Measurements from ENCODE around the gene SSH2. TPM values are rescaled to one million over a fixed set of nuclear protein-coding genes. Genes with fewer than 3 reads are reported as not detected.
A peak's percentile ranks its signal among the peaks of the same experiment; 100 is the strongest.

Gene SSH2
- total and polyA plus RNA-seq, 9 of the 15 experiments (the other 6 are each of a cell fraction or from before 2014, with no cell fraction given), result 3.9 to 16.1 (median 10.2) TPM

- TF ChIP-seq CLOCK (CRISPR knock-in tag; IDR thresholded peaks at IDR 0.05; ENCODE audit: borderline replicate concordance) (no peak), ZNF12 (CRISPR knock-in tag; IDR thresholded peaks at IDR 0.05) (no peak), WHSC1 (IDR thresholded peaks at IDR 0.05; ENCODE audit: low read length) (no peak), ZKSCAN3 (CRISPR knock-in tag; IDR thresholded peaks at IDR 0.05) (no peak), RBM25 (IDR thresholded peaks at IDR 0.05; ENCODE audit: low read depth, low read length, severe bottlenecking) (no peak), MAZ (CRISPR knock-in tag; conservative IDR thresholded peaks at IDR 0.05 in 1 of 2, IDR thresholded peaks at IDR 0.05 in 1 of 2) (no peak), EWSR1 (IDR thresholded peaks at IDR 0.05; ENCODE audit: borderline replicate concordance, low read depth, partially characterized antibody) (no peak), BCOR (IDR thresholded peaks at IDR 0.05) (no peak)
These were observed 247.0 kb downstream of the SSH2 start (continued) for GRCh38 chr17:29682987-29683386.

DNA sequence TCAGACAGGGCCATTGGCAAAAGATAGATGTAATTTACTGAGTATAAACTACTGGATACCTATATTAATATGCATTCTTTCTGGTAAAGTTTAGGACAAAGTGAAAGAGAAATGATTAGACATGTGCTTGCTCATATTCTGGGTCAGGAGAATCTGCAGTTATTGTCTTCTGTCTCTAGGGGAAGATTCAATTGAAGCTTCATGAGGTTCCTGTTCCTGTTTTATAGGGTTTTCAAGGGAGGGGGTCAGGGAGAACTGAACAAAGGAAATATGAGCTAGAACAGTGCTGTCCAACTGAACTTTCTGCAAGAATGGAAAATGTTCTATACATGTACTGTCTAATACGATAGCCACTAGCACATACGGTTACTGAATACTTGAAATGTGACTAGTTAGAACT is 248.0 kb downstream of the SSH2 start:
- H3K9ac ChIP-seq (ENCODE audit: insufficient read depth in 1 of 2, low read depth in 2 of 2, low read length in 2 of 2), result no peak overlapping the region
- H3K36me3 ChIP-seq (ENCODE audit: control insufficient read depth, insufficient read depth, low read length), result no peaks in the 10 kb centered on the region; the same call in 2 of the 3 replicates
- BruUV-seq (replicated peaks), result no TSS peak
- ATAC-seq, result peak; percentile 79
- no peak overlapping the region for H3K4me2 ChIP-seq (ENCODE audit: insufficient read depth, low read length)
- ChIA-PET POLR2A (interaction anchor here (0.7 to 1.0 kb wide), 5 partner anchors 16 to 44 kb away, joined by 3 read pairs; no protein-coding TSS in a partner anchor), CTCF (ENCODE audit: low intra/inter-chr PET ratio) (interaction anchor here (0.6 kb wide), 1 partner anchor 92 kb away, joined by 3 read pairs; no protein-coding TSS in a partner anchor)
- peak in 2 of 4 experiments; percentile 27 to 47 for DNase-seq (ENCODE audit: extremely low read depth in 1 of 4, low spot score in 3 of 4)
- no peaks in the 10 kb centered on the region for H3K9me3 ChIP-seq (replicated peaks; ENCODE audit: control insufficient read depth, insufficient read depth, low read depth, low read length)
- intact Hi-C loops (cut with micrococcal nuclease) (loop anchor here (5.0 kb wide), 1 partner anchor 40 kb away; no protein-coding TSS in a partner anchor), in situ Hi-C loops (cut with MboI) (no loop called here)
- WGBS (ENCODE audit: insufficient coverage, low coverage, missing lambda C conversion rate), result 83% methylated on average over 2 of the region's 2 CpGs
- H3K27ac ChIP-seq (ENCODE audit: extremely low read depth, low read depth, low read length), result peak overlapping the region; percentile 47; the same call in 2 of the 3 replicates
- H2AFZ ChIP-seq (ENCODE audit: low read depth, low read length), result peak overlapping the region; percentile 12
- H3K27me3 ChIP-seq (ENCODE audit: control insufficient read depth in 2 of 2, insufficient read depth in 2 of 2, low read length in 2 of 2), result no peaks in the 10 kb centered on the region
- FAIRE-seq, result peak; percentile 74
- H3K4me1 ChIP-seq (replicated peaks in 1 of 2; ENCODE audit: control insufficient read depth in 2 of 2, insufficient read depth in 2 of 2, low read length in 2 of 2), result peaks cover 9 to 15% of the 10 kb centered on the region in 2 experiments; a peak in 4 of 5 replicates
- H3K4me3 ChIP-seq, result no peak overlapping the region
- H3K9me1 ChIP-seq (ENCODE audit: control insufficient read depth, insufficient read depth, low read length), result no peaks in the 10 kb centered on the region
- no peaks in the 10 kb centered on the region for H3K79me2 ChIP-seq (ENCODE audit: control insufficient read depth, insufficient read depth, low read length)
- no peaks in the 10 kb centered on the region for H4K20me1 ChIP-seq (replicated peaks; ENCODE audit: control insufficient read depth, insufficient read depth, low read length)
- TF ChIP-seq ZNF121 (CRISPR knock-in tag; conservative IDR thresholded peaks at IDR 0.05) (no peak), SP2 (IDR thresholded peaks at IDR 0.05; ENCODE audit: extremely low read depth, low read depth, low read length, poor library complexity, severe bottlenecking) (no peak), POLR2AphosphoS2 (IDR thresholded peaks at IDR 0.05; ENCODE audit: low read length) (no peak), ZNF707 (CRISPR knock-in tag; conservative IDR thresholded peaks at IDR 0.05) (no peak), KLF16 (IDR thresholded peaks at IDR 0.05) (no peak), ELF1 (tag; IDR thresholded peaks at IDR 0.05) (peak; percentile 37; the same call in 1 of the 2 replicates)
